ENCODE data around the gene NEAT1. TPM values are rescaled to one million over a fixed set of nuclear protein-coding genes. Genes with fewer than 3 reads are reported as not detected.
A peak's percentile ranks its signal among the peaks of the same experiment; 100 is the strongest.

NEAT1 gene
- total RNA-seq, 1 donor from 2014 or later: 78.8 TPM

GRCh38 chr11:65432686-65433582, 10.3 kb downstream of the NEAT1 start:
- H3K27me3 Mint-ChIP-seq: no peaks in the 10 kb centered on the region
- H3K4me3 Mint-ChIP-seq (ENCODE audit: low read depth): no peak overlapping the region
- peaks cover 6% of the 10 kb centered on the region for H3K4me1 Mint-ChIP-seq (ENCODE audit: low read depth)
- H3K27ac Mint-ChIP-seq: no peak overlapping the region
- H3K36me3 Mint-ChIP-seq (ENCODE audit: insufficient read depth): peaks cover 3% of the 10 kb centered on the region
- DNase-seq (ENCODE audit: low spot score, unreplicated experiment): no peak
- no peaks in the 10 kb centered on the region for H3K9me3 Mint-ChIP-seq (ENCODE audit: low read depth)
- peak; percentile 20 for TF ChIP-seq CTCF (IDR thresholded peaks at IDR 0.05; ENCODE audit: unreplicated experiment)

- no peaks in the 10 kb centered on the region for H3K27me3 Mint-ChIP-seq
- no peaks in the 10 kb centered on the region for H3K9me3 Mint-ChIP-seq (ENCODE audit: low read depth)
- no peak overlapping the region for H3K27ac Mint-ChIP-seq
- H3K4me1 Mint-ChIP-seq (ENCODE audit: low read depth): peaks cover 6% of the 10 kb centered on the region
- no peak overlapping the region for H3K4me3 Mint-ChIP-seq (ENCODE audit: low read depth)
- DNase-seq (ENCODE audit: low spot score, unreplicated experiment): no peak
- H3K36me3 Mint-ChIP-seq (ENCODE audit: insufficient read depth): peaks cover 5% of the 10 kb centered on the region
- no peak for TF ChIP-seq CTCF (IDR thresholded peaks at IDR 0.05; ENCODE audit: unreplicated experiment)
These were observed 11.1 kb downstream of the NEAT1 start for GRCh38 chr11:65433657-65434056.

DNA sequence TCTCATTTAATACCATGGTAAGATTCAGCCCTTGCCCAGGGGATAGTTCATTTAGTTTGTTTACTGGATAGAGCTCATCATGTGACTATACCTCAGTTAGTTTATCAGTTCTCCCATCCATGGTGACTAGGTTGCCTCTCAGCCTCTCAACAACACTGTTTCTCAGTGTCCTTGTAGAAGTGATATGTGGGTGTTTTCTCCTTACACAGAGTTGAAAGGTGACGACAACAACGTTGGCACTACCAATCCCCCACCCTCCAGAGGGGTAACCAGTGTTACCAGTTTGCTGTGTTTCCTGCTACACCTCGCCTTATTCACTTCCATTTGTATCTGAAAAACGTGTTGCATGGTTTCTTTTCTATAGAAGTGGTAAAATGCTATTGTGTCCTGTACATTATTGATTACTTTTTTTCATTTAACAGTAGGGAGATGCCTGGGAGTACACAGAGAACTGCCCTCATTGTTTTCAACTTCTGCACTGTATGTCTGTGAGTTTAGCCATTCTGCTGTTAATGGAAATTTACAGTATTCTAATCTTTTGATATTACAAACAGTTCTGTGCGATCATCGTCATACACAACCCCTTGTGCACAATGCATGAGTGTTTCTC, 11.6 kb downstream of the NEAT1 start:
- no peak for TF ChIP-seq CTCF (IDR thresholded peaks at IDR 0.05; ENCODE audit: unreplicated experiment)
- Mint-ChIP-seq H3K27ac (no peak overlapping the region), H3K9me3 (ENCODE audit: low read depth) (no peaks in the 10 kb centered on the region), H3K36me3 (ENCODE audit: insufficient read depth) (peaks cover 6% of the 10 kb centered on the region), H3K4me1 (ENCODE audit: low read depth) (peaks cover 4% of the 10 kb centered on the region), H3K4me3 (ENCODE audit: low read depth) (no peak overlapping the region), H3K27me3 (no peaks in the 10 kb centered on the region)
- DNase-seq (ENCODE audit: low spot score, unreplicated experiment): no peak

DNA sequence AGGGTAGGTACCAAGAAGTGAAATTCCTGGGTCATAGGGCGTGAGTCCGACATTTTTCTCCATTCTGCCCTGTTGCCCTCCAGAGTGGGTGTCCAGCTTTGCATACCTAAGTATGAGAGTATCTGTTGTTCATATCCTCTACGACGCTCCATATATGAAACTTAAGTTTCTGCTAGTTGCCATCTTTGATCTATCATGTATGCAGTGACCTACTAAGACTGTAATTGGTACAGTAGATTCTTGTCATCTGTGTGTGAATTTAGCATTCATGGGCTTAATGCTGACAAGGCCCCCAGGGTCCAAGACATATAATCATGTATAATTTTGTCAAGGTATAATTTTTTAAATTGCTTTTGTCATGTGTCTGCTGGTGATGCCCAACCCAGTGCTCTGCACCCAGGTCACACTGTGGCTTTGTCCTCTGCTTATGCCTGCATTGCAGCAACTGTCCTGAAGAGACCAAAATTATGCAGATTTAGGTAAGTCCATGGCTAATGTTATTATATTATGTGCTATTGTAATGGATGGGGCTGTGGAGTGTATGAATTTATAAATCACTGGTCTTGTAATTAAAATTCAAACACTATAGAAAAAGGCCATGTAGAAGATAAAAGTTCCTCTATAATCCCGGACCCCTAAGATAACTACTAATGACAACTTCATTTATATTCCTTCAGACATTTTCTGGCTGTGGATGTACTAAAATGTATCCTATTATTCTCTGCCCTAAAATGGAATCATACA, 12.2 kb downstream of the NEAT1 start:
- DNase-seq (ENCODE audit: low spot score, unreplicated experiment): no peak

More for the DNA sequence above, 12.2 kb downstream of the NEAT1 start:
- Mint-ChIP-seq H3K36me3 (ENCODE audit: insufficient read depth) (peaks cover 6% of the 10 kb centered on the region), H3K4me1 (ENCODE audit: low read depth) (peaks cover 2% of the 10 kb centered on the region), H3K27me3 (no peaks in the 10 kb centered on the region), H3K27ac (no peak overlapping the region), H3K9me3 (ENCODE audit: low read depth) (no peaks in the 10 kb centered on the region), H3K4me3 (ENCODE audit: low read depth) (no peak overlapping the region)
- no peak for TF ChIP-seq CTCF (IDR thresholded peaks at IDR 0.05; ENCODE audit: unreplicated experiment)
